ENCODE measurements around the gene RAPGEF6.
"Not testable (repeated sequence)": the region's sequence is repeated elsewhere in the genome, so short reads cannot be mapped to it uniquely, and the experiment has no call there.

RAPGEF6 gene

DNA sequence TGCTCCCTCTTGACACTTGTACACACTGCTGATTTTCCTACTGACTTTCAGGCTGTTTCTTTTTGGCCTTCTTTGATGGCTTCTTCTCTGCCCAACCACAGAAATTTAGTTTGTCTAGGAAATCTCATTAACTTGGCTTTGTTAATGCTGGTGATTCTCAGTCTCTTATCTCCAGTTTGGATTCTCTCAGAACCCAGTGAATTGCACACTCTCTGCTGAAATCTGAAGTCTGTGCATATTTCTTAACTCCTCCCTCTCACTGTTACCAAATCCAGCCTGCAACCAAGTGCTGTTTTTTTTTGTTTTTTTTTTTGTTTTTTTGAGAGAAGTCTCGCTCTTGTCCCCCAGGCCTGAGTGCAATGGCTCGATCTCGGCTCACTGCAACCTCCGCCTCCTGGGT, 254.0 kb downstream of the RAPGEF6 start:
- peak; percentile 37 for DNase-seq

DNA sequence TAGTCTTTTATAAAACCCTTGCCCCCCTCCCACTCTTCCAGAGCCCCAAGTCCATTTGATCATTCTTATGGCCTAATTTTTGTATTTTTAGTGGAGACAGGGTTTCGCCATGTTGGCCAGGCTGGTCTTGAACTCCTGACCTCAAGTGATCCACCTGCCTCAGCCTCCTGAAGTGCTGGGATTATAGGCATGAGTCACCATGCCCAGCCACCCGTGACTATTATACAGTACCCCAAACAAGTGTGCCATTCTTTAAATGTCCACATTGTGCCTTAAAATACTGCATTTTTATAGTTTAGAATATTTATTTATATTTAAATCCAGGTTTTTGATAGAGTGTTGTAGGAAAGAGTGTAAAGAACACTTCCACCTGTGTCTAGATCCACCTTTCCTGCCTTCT, 254.8 kb downstream of the RAPGEF6 start:
- not testable (repeated sequence) for DNase-seq

DNA sequence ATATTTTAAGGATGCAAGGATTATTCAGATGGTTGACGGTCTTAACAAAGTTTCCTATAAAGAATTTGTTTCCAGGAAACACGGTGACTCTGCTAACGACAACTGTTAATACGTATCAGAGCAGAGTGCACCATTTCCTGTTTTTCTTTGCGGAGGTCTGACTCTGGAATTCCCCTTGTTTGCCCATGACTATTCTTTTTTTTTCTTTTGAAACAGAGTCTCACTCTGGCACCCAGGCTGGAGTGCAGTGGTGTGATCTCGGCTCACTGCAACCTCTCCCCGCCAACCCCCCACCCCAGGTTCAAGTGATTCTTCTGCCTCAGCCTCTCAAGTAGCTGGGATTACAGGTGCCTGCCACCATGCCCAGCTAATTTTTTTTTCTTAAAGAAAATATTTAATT, 255.3 kb downstream of the RAPGEF6 start:
- peak; percentile 67 for DNase-seq

DNA sequence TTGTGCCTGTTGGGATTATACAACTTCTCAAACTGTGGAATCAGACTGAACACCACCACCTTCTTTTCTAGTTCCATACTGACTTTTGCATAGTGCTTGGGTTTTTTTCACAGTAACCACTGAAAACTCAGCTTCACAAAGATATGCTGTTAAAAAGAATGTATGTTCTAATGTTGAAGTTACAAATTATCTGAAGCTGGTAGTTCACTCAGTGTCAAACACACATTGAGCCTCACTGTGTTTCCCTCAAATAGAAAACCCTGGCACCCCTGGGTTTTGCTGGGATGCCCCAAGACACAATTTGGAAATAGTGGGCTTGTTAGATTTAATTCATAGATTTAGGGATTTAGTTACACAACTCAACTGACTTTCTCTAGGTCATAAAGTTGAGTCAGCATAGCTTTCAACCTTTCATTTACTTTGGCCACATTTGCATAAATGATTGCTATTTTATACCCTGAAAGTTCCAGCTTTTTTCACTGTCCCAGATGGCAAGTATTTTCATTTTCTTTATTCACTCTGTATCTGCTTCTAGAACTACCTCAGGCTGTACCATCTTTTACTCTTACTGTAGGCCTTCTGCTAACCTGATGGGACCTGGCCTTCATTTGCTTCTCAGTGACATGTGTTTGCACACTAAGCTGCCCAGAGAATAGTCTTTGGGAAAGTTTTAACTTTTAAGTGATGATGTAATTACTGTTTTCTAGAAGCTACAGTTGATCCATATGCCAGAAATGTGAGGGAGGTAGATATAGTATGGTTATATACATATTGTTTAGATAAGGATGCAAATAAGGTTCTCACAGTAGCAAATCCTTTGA, 256.1 kb downstream of the RAPGEF6 start:
- DNase-seq: peak; percentile 33

DNA sequence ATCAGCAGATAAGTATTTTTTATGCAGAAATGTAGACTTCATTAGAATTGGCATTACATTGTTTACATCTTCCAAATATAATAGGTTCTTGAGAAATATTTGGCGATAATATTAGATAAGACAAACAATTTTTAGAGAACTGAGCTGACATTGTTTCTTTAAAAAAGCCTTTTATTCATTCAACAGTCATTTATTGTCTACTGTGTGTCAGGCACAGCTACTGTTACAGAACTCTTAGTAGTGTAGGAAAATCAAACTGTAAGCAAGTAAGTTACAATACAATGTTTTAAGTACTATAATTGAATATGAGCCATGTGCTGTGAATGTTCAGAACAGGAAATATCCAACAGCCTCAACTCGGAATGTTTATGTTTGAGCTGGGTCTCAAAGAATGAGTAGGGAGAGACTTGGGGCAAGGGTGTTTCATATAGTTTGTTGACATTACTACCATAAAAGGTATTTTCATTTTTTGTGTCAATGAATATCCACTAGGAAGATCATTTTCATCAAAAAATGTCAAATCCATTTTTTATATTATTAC, 257.2 kb downstream of the RAPGEF6 start:
- DNase-seq: no peak

DNA sequence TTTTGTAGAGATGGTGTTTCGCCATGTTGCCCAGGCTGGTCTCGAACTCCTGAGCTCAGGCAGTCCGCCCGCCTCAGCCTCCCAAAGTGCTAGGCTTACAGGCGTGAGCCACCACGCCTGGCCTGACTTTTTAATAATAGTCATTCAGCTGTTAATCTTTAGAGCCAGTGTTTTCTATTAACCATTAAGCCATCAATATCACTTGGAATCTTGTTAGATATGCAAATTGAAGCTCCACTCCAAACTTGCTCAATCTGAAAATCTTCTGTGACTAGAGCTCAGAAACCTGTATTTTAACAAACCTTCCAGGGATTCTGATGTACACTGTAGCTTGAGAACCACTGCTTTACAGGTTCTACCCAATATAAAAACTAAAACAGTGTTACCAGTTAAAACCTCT, 257.7 kb downstream of the RAPGEF6 start:
- no peak for DNase-seq

DNA sequence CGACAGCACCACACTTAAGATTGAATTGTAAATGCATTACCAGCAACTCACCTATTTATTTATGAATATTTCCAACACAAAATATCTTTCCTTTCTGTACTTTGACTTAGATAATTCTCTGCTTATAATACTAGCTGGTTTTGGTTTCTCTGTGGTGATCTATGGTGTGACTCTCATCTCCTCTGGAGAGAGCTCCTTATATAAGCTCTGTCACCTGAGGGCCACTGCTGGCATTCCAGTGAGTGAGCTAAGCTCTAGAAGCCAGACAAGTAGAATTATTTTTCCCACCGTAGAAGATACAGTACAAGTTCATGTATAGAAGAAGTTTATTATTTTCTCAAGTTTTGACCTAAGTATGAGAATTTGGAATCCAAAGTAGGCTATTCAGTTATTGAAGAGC, 259.7 kb downstream of the RAPGEF6 start:
- DNase-seq: peak; percentile 39
